B cell (primary cell): ENCODE measurements around the gene ARHGDIA.

Experiments used
- CTCF ChIP-seq: fragments of 200-600 bp; IDR thresholded peaks from one replicate; pipeline ENCODE4 v1.8.0; 2022; ENCODE audit warnings: antibody characterized with exemption, mild to moderate bottlenecking
- EZH2 ChIP-seq: IDR thresholded peaks from 2 replicates; pipeline ENCODE4 v1.6.1; 2012; ENCODE audit warnings: borderline replicate concordance, low read depth, mild to moderate bottlenecking, moderate library complexity, low read length; ENCODE audit not compliant: insufficient read depth, poor library complexity, severe bottlenecking

DNA sequence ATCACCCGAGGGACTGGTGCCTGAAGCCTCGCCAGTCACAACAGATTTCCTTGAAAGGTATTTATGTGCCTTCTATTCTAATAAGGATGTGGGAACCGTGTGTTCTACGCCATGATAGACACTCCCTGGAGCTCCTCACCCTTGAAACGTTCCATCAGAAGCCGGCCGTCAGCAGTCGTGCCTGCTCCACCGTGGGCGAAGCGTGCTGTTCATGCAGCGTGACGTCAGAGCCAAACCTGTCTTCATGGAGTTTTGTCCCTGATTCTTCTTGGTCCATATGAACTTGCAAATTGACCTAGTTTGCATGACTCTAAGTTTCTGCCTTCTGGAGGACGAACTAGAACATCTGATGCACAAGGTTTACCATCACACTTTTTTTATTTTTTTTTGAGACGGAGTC lies 31.8 kb downstream of the ARHGDIA start:
- TF ChIP-seq CTCF (no peak), EZH2 (no peak)
